Endodermal cell (in vitro differentiated cells): Measurements from ENCODE around the gene STAT6. TPM values are rescaled to one million over a fixed set of nuclear protein-coding genes. Genes with fewer than 3 reads are reported as not detected.

ENCODE experiments used
- DNase-seq: peaks from one replicate; pipeline ENCODE4 v3.0.0-alpha.2; 2017
- H3K27ac ChIP-seq: 2 replicates; pipeline ENCODE4 v1.5.1; 2013; ENCODE audit warnings: mild to moderate bottlenecking, low read depth, low read length, moderate library complexity
- H3K27me3 ChIP-seq: 2 replicates; pipeline ENCODE4 v1.6.1; 2013; ENCODE audit warnings: mild to moderate bottlenecking, low read length, moderate library complexity; ENCODE audit not compliant: insufficient read depth, control insufficient read depth, poor library complexity, severe bottlenecking
- H3K36me3 ChIP-seq: 2 replicates; pipeline ENCODE4 v1.7.0; 2013; ENCODE audit warnings: mild to moderate bottlenecking, low read length, moderate library complexity; ENCODE audit not compliant: control insufficient read depth, insufficient read depth
- H3K4me1 ChIP-seq: one replicate; pipeline ENCODE4 v1.7.0; 2013; ENCODE audit warnings: low read length; ENCODE audit not compliant: control insufficient read depth, insufficient read depth
- H3K4me3 ChIP-seq: 2 replicates; pipeline ENCODE4 v1.5.1; 2013; ENCODE audit warnings: mild to moderate bottlenecking, low read length, moderate library complexity
- H3K9ac ChIP-seq: 2 replicates; pipeline ENCODE4 v1.6.1; 2013; ENCODE audit warnings: mild to moderate bottlenecking, low read length, moderate library complexity; ENCODE audit not compliant: poor library complexity, severe bottlenecking; ENCODE audit errors: extremely low read depth
- H3K9me3 ChIP-seq: 2 replicates; pipeline ENCODE4 v1.6.1; 2013; ENCODE audit warnings: mild to moderate bottlenecking, low read length, moderate library complexity; ENCODE audit not compliant: control insufficient read depth
- H3K27ac Mint-ChIP-seq: 2 replicates; pipeline ENCODE4 v1.8.0; 2020; ENCODE audit warnings: mixed read lengths
- H3K27me3 Mint-ChIP-seq: 2 replicates; pipeline ENCODE4 v1.8.0; 2021; ENCODE audit warnings: mild to moderate bottlenecking, mixed read lengths; ENCODE audit not compliant: insufficient read depth
- H3K36me3 Mint-ChIP-seq: 2 replicates; pipeline ENCODE4 v1.8.0; 2020; ENCODE audit warnings: low read depth, mixed read lengths
- H3K4me1 Mint-ChIP-seq: 2 replicates; pipeline ENCODE4 v1.8.0; 2020; ENCODE audit warnings: mixed read lengths
- H3K4me3 Mint-ChIP-seq: 2 replicates; pipeline ENCODE4 v1.8.0; 2020; ENCODE audit warnings: mild to moderate bottlenecking, moderate library complexity, mixed read lengths
- H3K9me3 Mint-ChIP-seq: 2 replicates; pipeline ENCODE4 v1.8.0; 2020; ENCODE audit warnings: mild to moderate bottlenecking, mixed read lengths
- WGBS, 2 experiments: methylation state at CpG; one replicate each; pipeline versions ENCODE4 v1.1.5 to v1.1.7; 2013; ENCODE audit warnings: missing lambda C conversion rate in 2 of 2, mixed read lengths in 1 of 2; ENCODE audit not compliant: insufficient coverage in 1 of 2, insufficient read length in 1 of 2; 5-methylcytosine and 5-hydroxymethylcytosine counted together
- total RNA-seq, 2 donors: library from RNA; stranded (reverse); fragmentation: NEBNext Ultra II Directional in 1 of 2; extraction: Animal tissue kit (Norgen Biotek cat#: 25700) in 1 of 2; gene quantifications; 2 replicates in 1 of 2; 3 replicates in 1 of 2; pipeline ENCODE4 v1.2.1, GENCODE V29; 2021
- TF ChIP-seq, protein P1 (sequence below): fragments of 200-600 bp; sonication (generic); conservative IDR thresholded peaks from 2 replicates; pipeline ENCODE4 v1.5.0; 2021; ENCODE audit warnings: antibody characterized with exemption, mild to moderate bottlenecking

The STAT6 gene
- total RNA-seq, 2 donors from 2014 or later = 60.2 to 102 TPM

DNA sequence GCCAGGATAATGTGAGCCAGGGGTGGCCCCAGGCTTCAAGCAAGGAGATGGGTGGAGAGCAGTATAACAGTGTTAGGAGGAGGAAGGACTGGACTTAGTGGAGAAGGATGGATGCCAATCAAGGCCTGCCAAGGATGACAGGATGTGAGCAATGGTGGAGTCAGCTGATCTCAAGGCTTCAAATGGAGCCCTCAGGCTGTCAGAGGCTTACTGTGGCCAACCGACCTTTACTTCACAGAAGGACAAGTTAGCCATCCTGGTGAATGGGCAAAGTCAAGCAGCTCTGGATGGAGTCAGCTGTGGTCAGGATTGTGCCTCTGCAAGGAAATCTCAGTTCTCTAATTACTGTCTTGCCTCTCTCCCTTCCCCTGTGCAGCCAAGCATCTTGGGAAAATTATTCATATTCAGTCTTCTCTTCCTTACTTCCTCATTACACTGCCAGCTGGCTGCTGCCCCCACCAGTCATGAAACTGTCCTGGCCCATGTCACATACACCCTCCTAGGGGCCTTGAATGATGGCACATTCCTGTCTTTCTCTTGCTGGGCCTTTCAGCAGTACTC is 7.6 kb upstream of the STAT6 start:
- 91 to 100% methylated on average over 1 of the region's 1 CpG for WGBS, 2 experiments

DNA sequence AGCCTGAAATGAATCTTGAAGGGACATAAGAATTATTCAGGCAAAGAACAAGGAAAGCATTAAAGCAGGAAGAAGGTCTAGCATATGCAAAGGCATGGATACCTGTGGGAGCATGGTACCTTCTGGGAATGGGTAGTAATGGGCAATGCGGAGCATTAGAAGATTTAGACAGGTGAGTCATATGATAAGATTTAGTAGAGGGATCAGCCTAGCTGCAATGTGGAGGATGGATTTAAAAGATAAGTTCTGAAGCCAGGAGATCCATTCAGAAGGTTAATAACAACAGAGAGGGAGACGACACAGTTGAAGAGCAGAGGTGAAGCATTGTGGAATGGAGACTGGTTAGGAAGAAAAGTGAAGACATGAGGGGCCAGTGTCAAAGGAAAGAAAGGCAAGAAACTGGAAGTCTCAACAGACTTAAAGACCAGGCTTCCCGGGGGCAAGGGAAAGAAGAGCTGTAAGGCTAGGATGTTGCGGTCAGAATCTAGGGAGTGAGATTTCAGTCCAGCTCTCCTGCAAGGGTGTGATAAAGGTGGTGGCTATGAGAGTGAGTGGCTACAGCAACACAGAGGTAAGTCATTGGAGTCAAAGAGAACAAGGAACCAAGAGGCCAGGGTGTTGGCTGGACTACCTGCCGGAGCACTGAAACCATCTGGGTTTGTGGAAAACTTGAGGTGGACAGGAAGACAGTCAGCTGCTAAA is 5.6 kb upstream of the STAT6 start:
- Mint-ChIP-seq H3K4me1 (peaks cover 7% of the 10 kb centered on the region), H3K27me3 (peaks cover 8% of the 10 kb centered on the region), H3K4me3 (no peak overlapping the region), H3K36me3 (no peaks in the 10 kb centered on the region), H3K27ac (no peak overlapping the region), H3K9me3 (no peaks in the 10 kb centered on the region)
- H3K4me3 ChIP-seq = no peak overlapping the region
- WGBS, 2 experiments = 88 to 92% methylated on average over 4 to 5 of the region's 5 CpGs
- H3K4me1 ChIP-seq = no peaks in the 10 kb centered on the region
- TF ChIP-seq, protein P1, sequence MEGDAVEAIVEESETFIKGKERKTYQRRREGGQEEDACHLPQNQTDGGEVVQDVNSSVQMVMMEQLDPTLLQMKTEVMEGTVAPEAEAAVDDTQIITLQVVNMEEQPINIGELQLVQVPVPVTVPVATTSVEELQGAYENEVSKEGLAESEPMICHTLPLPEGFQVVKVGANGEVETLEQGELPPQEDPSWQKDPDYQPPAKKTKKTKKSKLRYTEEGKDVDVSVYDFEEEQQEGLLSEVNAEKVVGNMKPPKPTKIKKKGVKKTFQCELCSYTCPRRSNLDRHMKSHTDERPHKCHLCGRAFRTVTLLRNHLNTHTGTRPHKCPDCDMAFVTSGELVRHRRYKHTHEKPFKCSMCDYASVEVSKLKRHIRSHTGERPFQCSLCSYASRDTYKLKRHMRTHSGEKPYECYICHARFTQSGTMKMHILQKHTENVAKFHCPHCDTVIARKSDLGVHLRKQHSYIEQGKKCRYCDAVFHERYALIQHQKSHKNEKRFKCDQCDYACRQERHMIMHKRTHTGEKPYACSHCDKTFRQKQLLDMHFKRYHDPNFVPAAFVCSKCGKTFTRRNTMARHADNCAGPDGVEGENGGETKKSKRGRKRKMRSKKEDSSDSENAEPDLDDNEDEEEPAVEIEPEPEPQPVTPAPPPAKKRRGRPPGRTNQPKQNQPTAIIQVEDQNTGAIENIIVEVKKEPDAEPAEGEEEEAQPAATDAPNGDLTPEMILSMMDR = no peak
- H3K9me3 ChIP-seq = no peaks in the 10 kb centered on the region
- no peak for DNase-seq
- no peak overlapping the region for H3K27ac ChIP-seq
- H3K36me3 ChIP-seq = no peaks in the 10 kb centered on the region
- no peak overlapping the region for H3K9ac ChIP-seq
- H3K27me3 ChIP-seq = no peaks in the 10 kb centered on the region

More for the DNA sequence above, 7.6 kb upstream of the STAT6 start:
- Histone ChIP-seq H3K4me1 (no peaks in the 10 kb centered on the region), H3K27ac (no peak overlapping the region), H3K4me3 (no peak overlapping the region), H3K9me3 (no peaks in the 10 kb centered on the region), H3K36me3 (no peaks in the 10 kb centered on the region), H3K27me3 (no peaks in the 10 kb centered on the region), H3K9ac (no peak overlapping the region)
- Mint-ChIP-seq H3K4me1 (no peaks in the 10 kb centered on the region), H3K36me3 (no peaks in the 10 kb centered on the region), H3K27me3 (peaks cover 6% of the 10 kb centered on the region), H3K27ac (no peak overlapping the region), H3K4me3 (no peak overlapping the region), H3K9me3 (peaks cover 2% of the 10 kb centered on the region)
- TF ChIP-seq, protein P1 = no peak
- no peak for DNase-seq

DNA sequence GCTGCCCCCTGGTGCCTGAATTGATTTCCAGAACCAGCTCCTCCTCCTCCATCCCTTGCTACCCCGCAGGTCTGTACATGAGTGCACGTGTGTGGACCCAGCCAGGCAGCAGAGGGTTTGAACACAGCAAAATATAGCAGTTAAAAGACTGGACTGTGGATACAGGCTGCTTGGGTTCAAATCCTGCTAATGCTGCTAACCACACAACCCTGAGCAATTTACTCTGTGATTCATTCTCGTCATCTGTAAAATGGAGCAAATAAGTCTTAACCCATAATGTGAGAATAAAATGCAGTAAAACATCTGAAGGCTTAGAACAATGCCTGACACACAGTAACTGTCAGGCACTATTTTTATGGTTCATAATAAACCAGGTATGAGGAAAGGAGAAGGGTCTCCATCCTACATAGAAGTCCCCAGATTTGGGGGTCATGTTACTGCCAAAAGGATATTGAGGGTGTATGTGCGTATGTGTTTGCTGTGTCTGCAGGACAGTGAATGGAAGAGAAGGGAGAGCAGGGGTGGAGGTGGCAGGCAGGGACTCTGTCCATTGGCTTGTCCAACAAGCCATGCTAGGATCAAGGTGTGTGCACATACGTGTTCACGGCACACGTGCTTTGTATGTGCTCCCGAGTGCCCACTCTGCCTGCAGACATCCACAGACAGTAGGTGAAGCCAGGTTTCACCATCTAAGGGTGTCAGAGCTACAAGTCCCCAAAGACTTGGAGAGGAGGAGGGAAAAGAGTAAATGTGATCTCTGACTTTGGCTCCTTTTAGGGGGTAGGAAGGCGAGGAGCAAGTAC is 1.5 kb upstream of the STAT6 start:
- WGBS, 2 experiments = 69 to 100% methylated on average over 5 to 8 of the region's 9 CpGs
- Mint-ChIP-seq H3K4me3 (peak overlapping the region; percentile 82), H3K27me3 (peaks cover 8% of the 10 kb centered on the region), H3K36me3 (peaks cover 8% of the 10 kb centered on the region), H3K9me3 (no peaks in the 10 kb centered on the region), H3K4me1 (peaks cover 24% of the 10 kb centered on the region), H3K27ac (no peak overlapping the region)
- Histone ChIP-seq H3K4me1 (no peaks in the 10 kb centered on the region), H3K4me3 (peak overlapping the region; percentile 84), H3K27ac (no peak overlapping the region), H3K9ac (no peak overlapping the region), H3K27me3 (no peaks in the 10 kb centered on the region), H3K9me3 (no peaks in the 10 kb centered on the region), H3K36me3 (no peaks in the 10 kb centered on the region)
- TF ChIP-seq, protein P1 = peak; percentile 91
- no peak for DNase-seq
